IPS-15b (cell line): ENCODE measurements around the gene RGS3.

Source experiments
- H3K27me3 ChIP-seq: one replicate; pipeline ENCODE4 v1.6.1; 2013; ENCODE audit warnings: low read length; ENCODE audit not compliant: control insufficient read depth, insufficient read depth
- H3K36me3 ChIP-seq: one replicate; pipeline ENCODE4 v1.6.1; 2013; ENCODE audit warnings: low read length; ENCODE audit not compliant: control insufficient read depth, insufficient read depth
- H3K4me1 ChIP-seq: one replicate; pipeline ENCODE4 v1.6.1; 2013; ENCODE audit warnings: mild to moderate bottlenecking, low read length; ENCODE audit not compliant: control insufficient read depth, insufficient read depth
- H3K4me3 ChIP-seq: one replicate; pipeline ENCODE4 v1.5.1; 2013; ENCODE audit warnings: low read depth, low read length
- H3K9ac ChIP-seq: one replicate; pipeline ENCODE4 v1.6.1; 2013; ENCODE audit warnings: low read depth, mild to moderate bottlenecking, low read length
- H3K9me3 ChIP-seq: one replicate; pipeline ENCODE4 v1.6.1; 2013; ENCODE audit warnings: mild to moderate bottlenecking, low read length; ENCODE audit not compliant: control insufficient read depth, insufficient read depth

RGS3 gene

GRCh38 chr9:113536483-113537228 lies 73.1 kb downstream of the RGS3 start:
- no peak overlapping the region for H3K9ac ChIP-seq
- H3K4me3 ChIP-seq: no peak overlapping the region
- no peaks in the 10 kb centered on the region for H3K27me3 ChIP-seq
- H3K4me1 ChIP-seq: peaks cover 2% of the 10 kb centered on the region
- H3K36me3 ChIP-seq: no peaks in the 10 kb centered on the region
- H3K9me3 ChIP-seq: no peaks in the 10 kb centered on the region

- Histone ChIP-seq H3K4me3 (no peak overlapping the region), H3K9me3 (no peaks in the 10 kb centered on the region), H3K36me3 (no peaks in the 10 kb centered on the region), H3K9ac (no peak overlapping the region), H3K27me3 (no peaks in the 10 kb centered on the region), H3K4me1 (peaks cover 2% of the 10 kb centered on the region)
Measured at GRCh38 chr9:113537229-113537810, 73.8 kb downstream of the RGS3 start.

GRCh38 chr9:113538131-113538530 lies 74.6 kb downstream of the RGS3 start:
- Histone ChIP-seq H3K9ac (no peak overlapping the region), H3K4me3 (no peak overlapping the region), H3K36me3 (no peaks in the 10 kb centered on the region), H3K27me3 (no peaks in the 10 kb centered on the region), H3K4me1 (peaks cover 2% of the 10 kb centered on the region), H3K9me3 (no peaks in the 10 kb centered on the region)

- H3K36me3 ChIP-seq: no peaks in the 10 kb centered on the region
- H3K4me3 ChIP-seq: no peak overlapping the region
- H3K9ac ChIP-seq: no peak overlapping the region
- H3K4me1 ChIP-seq: peaks cover 2% of the 10 kb centered on the region
- no peaks in the 10 kb centered on the region for H3K27me3 ChIP-seq
- no peaks in the 10 kb centered on the region for H3K9me3 ChIP-seq
Measured at GRCh38 chr9:113538701-113539430, 75.3 kb downstream of the RGS3 start.

- H3K36me3 ChIP-seq: no peaks in the 10 kb centered on the region
- H3K9me3 ChIP-seq: no peaks in the 10 kb centered on the region
- peaks cover 2% of the 10 kb centered on the region for H3K4me1 ChIP-seq
- H3K9ac ChIP-seq: no peak overlapping the region
- no peaks in the 10 kb centered on the region for H3K27me3 ChIP-seq
- no peak overlapping the region for H3K4me3 ChIP-seq
Measured at GRCh38 chr9:113540466-113540865, 76.9 kb downstream of the RGS3 start.

- Histone ChIP-seq H3K27me3 (no peaks in the 10 kb centered on the region), H3K4me1 (peaks cover 2% of the 10 kb centered on the region), H3K9ac (no peak overlapping the region), H3K4me3 (no peak overlapping the region), H3K36me3 (no peaks in the 10 kb centered on the region), H3K9me3 (no peaks in the 10 kb centered on the region)
Measured at GRCh38 chr9:113541019-113541900, 77.7 kb downstream of the RGS3 start.

GRCh38 chr9:113542006-113542405 lies 78.5 kb downstream of the RGS3 start:
- H3K9me3 ChIP-seq: no peaks in the 10 kb centered on the region
- H3K4me1 ChIP-seq: peaks cover 2% of the 10 kb centered on the region
- no peaks in the 10 kb centered on the region for H3K36me3 ChIP-seq
- H3K27me3 ChIP-seq: no peaks in the 10 kb centered on the region
- H3K9ac ChIP-seq: no peak overlapping the region
- H3K4me3 ChIP-seq: no peak overlapping the region

GRCh38 chr9:113542741-113543140 lies 79.2 kb downstream of the RGS3 start:
- Histone ChIP-seq H3K9me3 (no peaks in the 10 kb centered on the region), H3K4me3 (no peak overlapping the region), H3K9ac (no peak overlapping the region), H3K4me1 (peaks cover 2% of the 10 kb centered on the region), H3K27me3 (no peaks in the 10 kb centered on the region), H3K36me3 (no peaks in the 10 kb centered on the region)

GRCh38 chr9:113543296-113543981 lies 79.9 kb downstream of the RGS3 start:
- Histone ChIP-seq H3K36me3 (no peaks in the 10 kb centered on the region), H3K9ac (no peak overlapping the region), H3K9me3 (no peaks in the 10 kb centered on the region), H3K4me1 (peaks cover 8% of the 10 kb centered on the region), H3K27me3 (no peaks in the 10 kb centered on the region), H3K4me3 (no peak overlapping the region)

- Histone ChIP-seq H3K9ac (no peak overlapping the region), H3K9me3 (no peaks in the 10 kb centered on the region), H3K36me3 (no peaks in the 10 kb centered on the region), H3K4me1 (peaks cover 8% of the 10 kb centered on the region), H3K4me3 (no peak overlapping the region), H3K27me3 (no peaks in the 10 kb centered on the region)
Measured at GRCh38 chr9:113543982-113544303, 80.4 kb downstream of the RGS3 start.

GRCh38 chr9:113545068-113545467 lies 81.5 kb downstream of the RGS3 start:
- no peak overlapping the region for H3K9ac ChIP-seq
- H3K4me3 ChIP-seq: no peak overlapping the region
- H3K4me1 ChIP-seq: peaks cover 8% of the 10 kb centered on the region
- no peaks in the 10 kb centered on the region for H3K27me3 ChIP-seq
- H3K36me3 ChIP-seq: no peaks in the 10 kb centered on the region
- no peaks in the 10 kb centered on the region for H3K9me3 ChIP-seq
